DND-41 (cell line): Measurements from ENCODE around the gene SECTM1.

ENCODE experiments used
- ATAC-seq: fragments of 200-7000 bp; cut with Tn5 transposase; 3 replicates; pipeline ENCODE4 v1.9.1; 2021; ENCODE audit warnings: low read depth; ENCODE audit not compliant: insufficient read depth
- DNase-seq: peaks from one replicate; pipeline ENCODE4 v3.0.0-alpha.2; 2020
- H2AFZ ChIP-seq: 2 replicates; pipeline ENCODE4 v1.6.0; 2012; ENCODE audit warnings: low read depth, low read length
- H3K27ac ChIP-seq: 2 replicates; pipeline ENCODE4 v1.5.1; 2012; ENCODE audit warnings: low read length, inconsistent platforms
- H3K27me3 ChIP-seq: fragments of 200-600 bp; sonication (generic); 2 replicates; pipeline ENCODE4 v1.6.0; 2012; ENCODE audit warnings: low read length, mild to moderate bottlenecking, inconsistent platforms; ENCODE audit not compliant: insufficient read depth, poor library complexity
- H3K36me3 ChIP-seq: 2 replicates; pipeline ENCODE4 v1.5.1; 2012; ENCODE audit warnings: low read length, inconsistent platforms; ENCODE audit not compliant: insufficient read depth
- H3K4me1 ChIP-seq: 2 replicates; pipeline ENCODE4 v1.5.1; 2012; ENCODE audit warnings: mild to moderate bottlenecking, low read length; ENCODE audit not compliant: insufficient read depth
- H3K4me2 ChIP-seq: 2 replicates; pipeline ENCODE4 v1.6.0; 2012; ENCODE audit warnings: mild to moderate bottlenecking, moderate library complexity, low read length, inconsistent platforms; ENCODE audit not compliant: insufficient read depth
- H3K4me3 ChIP-seq, 2 experiments: fragments of 200-600 bp in 1 of 2; shearing (Covaris generic) in 1 of 2; 2 replicates each; pipeline ENCODE4 v1.5.1; 2012 to 2016; ENCODE audit warnings: inconsistent platforms in 2 of 2, low read length in 2 of 2, mild to moderate bottlenecking in 2 of 2, low read depth in 1 of 2, moderate library complexity in 1 of 2
- H3K79me2 ChIP-seq: 2 replicates; pipeline ENCODE4 v1.6.0; 2012; ENCODE audit warnings: low read length, inconsistent platforms; ENCODE audit not compliant: insufficient read depth
- H3K9ac ChIP-seq: 2 replicates; pipeline ENCODE4 v1.6.0; 2012; ENCODE audit warnings: low read depth, mild to moderate bottlenecking, inconsistent platforms, low read length, moderate library complexity
- H3K9me3 ChIP-seq: 2 replicates; pipeline ENCODE4 v1.5.1; 2012; ENCODE audit warnings: low read length, moderate library complexity, mild to moderate bottlenecking, inconsistent platforms; ENCODE audit not compliant: insufficient read depth, severe bottlenecking
- H4K20me1 ChIP-seq: 2 replicates; pipeline ENCODE4 v1.6.0; 2012; ENCODE audit warnings: low read length; ENCODE audit not compliant: insufficient read depth
- CTCF ChIP-seq: IDR thresholded peaks from 2 replicates; pipeline ENCODE4 v1.5.1; 2012; ENCODE audit warnings: borderline replicate concordance, low read length, moderate library complexity, mild to moderate bottlenecking; ENCODE audit not compliant: poor library complexity, severe bottlenecking; ENCODE audit errors: extremely low read depth
- EZH2 ChIP-seq: IDR thresholded peaks from 3 replicates; pipeline ENCODE4 v1.6.1; 2012; ENCODE audit warnings: borderline replicate concordance, low read depth, mild to moderate bottlenecking, moderate library complexity, low read length, inconsistent platforms; ENCODE audit not compliant: severe bottlenecking

The SECTM1 gene

GRCh38 chr17:82328994-82329507 lies 4.5 kb downstream of the SECTM1 start:
- Histone ChIP-seq H3K9ac (no peak overlapping the region), H3K9me3 (no peaks in the 10 kb centered on the region), H2AFZ (no peak overlapping the region), H3K4me2 (no peak overlapping the region), H3K27ac (no peak overlapping the region), H3K4me1 (peaks cover under 1% of the 10 kb centered on the region), H4K20me1 (no peaks in the 10 kb centered on the region), H3K79me2 (no peaks in the 10 kb centered on the region), H3K4me3 (no peak overlapping the region), H3K27me3 (no peaks in the 10 kb centered on the region), H3K36me3 (no peaks in the 10 kb centered on the region)
- ATAC-seq = no peak
- no peak for DNase-seq
- TF ChIP-seq EZH2 (no peak), CTCF (no peak)

- no peak overlapping the region for H3K27ac ChIP-seq
Observed at GRCh38 chr17:82328141-82328993, 5.2 kb downstream of the SECTM1 start.

GRCh38 chr17:82327757-82328140 lies 5.8 kb downstream of the SECTM1 start:
- Histone ChIP-seq H2AFZ (no peak overlapping the region), H3K27ac (no peak overlapping the region), H3K4me2 (no peak overlapping the region), H3K4me1 (no peaks in the 10 kb centered on the region), H3K4me3 (no peak overlapping the region), H3K27me3 (no peaks in the 10 kb centered on the region), H4K20me1 (no peaks in the 10 kb centered on the region), H3K79me2 (no peaks in the 10 kb centered on the region), H3K9me3 (no peaks in the 10 kb centered on the region), H3K9ac (no peak overlapping the region), H3K36me3 (no peaks in the 10 kb centered on the region)
- TF ChIP-seq EZH2 = no peak
- ATAC-seq = no peak
- no peak for DNase-seq

More at GRCh38 chr17:82328141-82328993, 5.2 kb downstream of the SECTM1 start:
- TF ChIP-seq CTCF (no peak), EZH2 (no peak)
- Histone ChIP-seq H3K79me2 (no peaks in the 10 kb centered on the region), H3K4me1 (no peaks in the 10 kb centered on the region), H3K9me3 (no peaks in the 10 kb centered on the region), H3K9ac (no peak overlapping the region), H3K27me3 (no peaks in the 10 kb centered on the region), H3K36me3 (no peaks in the 10 kb centered on the region), H2AFZ (no peak overlapping the region), H3K4me2 (no peak overlapping the region), H4K20me1 (no peaks in the 10 kb centered on the region), H3K4me3 (no peak overlapping the region)
- ATAC-seq = 0 out of 3 replicates have a peak, but pooled peaks have one; percentile 25
- DNase-seq = no peak

- no peak overlapping the region for H2AFZ ChIP-seq
- H3K27ac ChIP-seq = no peak overlapping the region
- no peaks in the 10 kb centered on the region for H3K4me1 ChIP-seq
- no peak overlapping the region for H3K4me3 ChIP-seq
- no peaks in the 10 kb centered on the region for H4K20me1 ChIP-seq
- TF ChIP-seq EZH2 (no peak), CTCF (no peak)
- no peak for DNase-seq
- no peak for ATAC-seq
- no peaks in the 10 kb centered on the region for H3K36me3 ChIP-seq
- no peak overlapping the region for H3K9ac ChIP-seq
- no peaks in the 10 kb centered on the region for H3K9me3 ChIP-seq
- no peak overlapping the region for H3K4me2 ChIP-seq
- no peaks in the 10 kb centered on the region for H3K27me3 ChIP-seq
- H3K79me2 ChIP-seq = no peaks in the 10 kb centered on the region
Observed at GRCh38 chr17:82327289-82327688, 6.3 kb downstream of the SECTM1 start.
